Kidney epithelial cell (primary cell): Measurements from ENCODE around the gene POLR1D. TPM values are rescaled to one million over a fixed set of nuclear protein-coding genes. Genes with fewer than 3 reads are reported as not detected.

Source experiments
- DNase-seq: peaks from one replicate; pipeline ENCODE4 v3.0.0-alpha.2; 2010; ENCODE audit warnings: low read depth
- H3K27me3 ChIP-seq: 2 replicates; pipeline ENCODE4 v1.6.0; 2011; ENCODE audit warnings: low read length; ENCODE audit not compliant: control insufficient read depth, insufficient read depth
- H3K36me3 ChIP-seq: 2 replicates; pipeline ENCODE4 v1.5.1; 2011; ENCODE audit warnings: low read length; ENCODE audit not compliant: control insufficient read depth, insufficient read depth
- H3K4me3 ChIP-seq: 2 replicates; pipeline ENCODE4 v1.5.1; 2011; ENCODE audit warnings: low read depth, mild to moderate bottlenecking, control low read depth, low read length
- total RNA-seq: library from RNA; depleted of rRNA; stranded (reverse); fragments of >200 nt; gene quantifications from 2 replicates; pipeline ENCODE4 v1.2.3, GENCODE V29; 2015
- TF ChIP-seq, protein P1 (sequence below): IDR thresholded peaks from 2 replicates; pipeline ENCODE4 v1.5.1; 2011; ENCODE audit warnings: mild to moderate bottlenecking, moderate library complexity, low read length, control low read depth, inconsistent platforms; ENCODE audit not compliant: insufficient read depth, poor library complexity, severe bottlenecking

POLR1D gene
- 145 and 149 TPM in 2 replicates for total RNA-seq

GRCh38 chr13:27621366-27622101 is at the start of gene POLR1D:
Gene POLR1D, plus strand, starts transcription at chr13:27621892. Its CDS starts 92 bp downstream, at chr13:27621984.
- Histone ChIP-seq H3K27me3 (no peaks in the 10 kb centered on the region), H3K4me3 (peak within 1 kb of the TSS; percentile 79), H3K36me3 (peaks cover 2% of the 10 kb centered on the region)
- DNase-seq: no peak
- TF ChIP-seq, protein P1, sequence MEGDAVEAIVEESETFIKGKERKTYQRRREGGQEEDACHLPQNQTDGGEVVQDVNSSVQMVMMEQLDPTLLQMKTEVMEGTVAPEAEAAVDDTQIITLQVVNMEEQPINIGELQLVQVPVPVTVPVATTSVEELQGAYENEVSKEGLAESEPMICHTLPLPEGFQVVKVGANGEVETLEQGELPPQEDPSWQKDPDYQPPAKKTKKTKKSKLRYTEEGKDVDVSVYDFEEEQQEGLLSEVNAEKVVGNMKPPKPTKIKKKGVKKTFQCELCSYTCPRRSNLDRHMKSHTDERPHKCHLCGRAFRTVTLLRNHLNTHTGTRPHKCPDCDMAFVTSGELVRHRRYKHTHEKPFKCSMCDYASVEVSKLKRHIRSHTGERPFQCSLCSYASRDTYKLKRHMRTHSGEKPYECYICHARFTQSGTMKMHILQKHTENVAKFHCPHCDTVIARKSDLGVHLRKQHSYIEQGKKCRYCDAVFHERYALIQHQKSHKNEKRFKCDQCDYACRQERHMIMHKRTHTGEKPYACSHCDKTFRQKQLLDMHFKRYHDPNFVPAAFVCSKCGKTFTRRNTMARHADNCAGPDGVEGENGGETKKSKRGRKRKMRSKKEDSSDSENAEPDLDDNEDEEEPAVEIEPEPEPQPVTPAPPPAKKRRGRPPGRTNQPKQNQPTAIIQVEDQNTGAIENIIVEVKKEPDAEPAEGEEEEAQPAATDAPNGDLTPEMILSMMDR: no peak

- TF ChIP-seq, protein P1: no peak
- H3K36me3 ChIP-seq: no peaks in the 10 kb centered on the region
- no peak for DNase-seq
- no peaks in the 10 kb centered on the region for H3K27me3 ChIP-seq
- H3K4me3 ChIP-seq: no peak overlapping the region
These were observed 49.3 kb upstream of the POLR1D start for GRCh38 chr13:27572234-27572901.

DNA sequence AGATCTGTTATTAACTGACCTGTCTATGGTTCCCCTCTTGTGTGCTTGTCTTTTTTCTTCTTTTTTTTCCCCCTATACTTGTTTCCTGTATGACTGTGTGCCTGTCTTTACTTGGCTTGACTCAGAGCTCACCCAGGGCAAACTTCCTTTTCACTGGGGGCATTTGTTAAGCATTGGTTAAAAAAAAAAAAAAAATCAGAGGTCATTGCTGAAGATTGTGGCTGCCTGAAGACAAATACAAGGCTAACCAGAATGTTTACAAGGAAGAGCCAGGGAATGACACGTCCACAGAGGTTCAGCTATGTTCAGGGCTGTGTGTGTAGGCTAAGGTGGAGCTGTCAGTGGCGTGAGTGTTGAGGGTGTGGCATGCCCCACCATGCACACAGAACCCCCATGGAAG is 48.4 kb upstream of the POLR1D start:
- TF ChIP-seq, protein P1: no peak
- Histone ChIP-seq H3K4me3 (no peak overlapping the region), H3K27me3 (no peaks in the 10 kb centered on the region), H3K36me3 (no peaks in the 10 kb centered on the region)
- peak; percentile 12 for DNase-seq

DNA sequence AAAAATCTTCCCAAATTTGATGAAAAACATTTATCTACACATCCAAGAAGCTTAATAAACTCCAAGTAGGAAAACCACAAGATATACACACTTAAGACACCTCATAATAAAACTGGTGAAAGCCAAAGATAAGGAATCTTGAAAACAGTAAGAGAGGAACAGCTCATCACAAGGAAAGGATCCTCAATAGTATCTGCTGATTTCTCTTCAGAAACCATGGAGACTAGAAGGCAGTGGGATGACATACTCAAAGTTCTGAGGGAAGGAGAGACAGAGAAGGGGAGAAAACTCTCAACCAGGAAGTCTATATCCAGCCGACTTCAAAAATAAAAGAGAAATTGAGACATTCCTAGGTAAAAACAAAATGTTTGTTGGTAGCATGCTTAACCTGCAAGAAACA is 47.0 kb upstream of the POLR1D start:
- no peaks in the 10 kb centered on the region for H3K27me3 ChIP-seq
- no peak overlapping the region for H3K4me3 ChIP-seq
- no peaks in the 10 kb centered on the region for H3K36me3 ChIP-seq
- TF ChIP-seq, protein P1: no peak
- no peak for DNase-seq

- H3K36me3 ChIP-seq: no peaks in the 10 kb centered on the region
- no peak overlapping the region for H3K4me3 ChIP-seq
- TF ChIP-seq, protein P1: no peak
- H3K27me3 ChIP-seq: no peaks in the 10 kb centered on the region
- no peak for DNase-seq
These were observed 43.3 kb upstream of the POLR1D start for GRCh38 chr13:27578121-27579030.
